Kidney (tissue), 14 donors: ENCODE data around the gene NSUN7. TPM values are rescaled to one million over a fixed set of nuclear protein-coding genes. Genes with fewer than 3 reads are reported as not detected.

Experiments
- DNase-seq, 5 donors: peaks; one replicate each; pipeline ENCODE4 v3.0.0-alpha.2; 2013 to 2020
- FAIRE-seq: peaks from 2 replicates; lab custom pipeline; 2012; peaks lifted over from hg19 to GRCh38; lab: Jason Lieb, UNC
- H3K27ac ChIP-seq, 2 donors: one replicate each; pipeline ENCODE4 v1.7.0; 2013; ENCODE audit warnings: low read depth in 2 of 2, low read length in 2 of 2, inconsistent platforms in 1 of 2
- H3K27me3 ChIP-seq: one replicate; pipeline ENCODE4 v1.7.1; 2013; ENCODE audit warnings: low read length, inconsistent platforms; ENCODE audit not compliant: control insufficient read depth, insufficient read depth
- H3K36me3 ChIP-seq, 3 donors: one replicate each; pipeline versions ENCODE4 v1.7.0 to v1.7.1; 2013; ENCODE audit warnings: low read length in 3 of 3, control low read depth in 1 of 3, inconsistent platforms in 1 of 3; ENCODE audit not compliant: insufficient read depth in 3 of 3, control insufficient read depth in 2 of 3
- H3K4me1 ChIP-seq, 3 donors: one replicate each; pipeline versions ENCODE4 v1.7.0 to v1.7.1; 2013; ENCODE audit warnings: low read length in 3 of 3, inconsistent platforms in 1 of 3, low read depth in 1 of 3; ENCODE audit not compliant: control insufficient read depth in 2 of 3, insufficient read depth in 2 of 3
- H3K4me3 ChIP-seq, 3 donors: one replicate each; pipeline versions ENCODE4 v1.7.0 to v1.8.1; 2013; ENCODE audit warnings: low read length in 3 of 3, control low read depth in 1 of 3, inconsistent platforms in 1 of 3
- H3K9ac ChIP-seq, 3 donors: one replicate each; pipeline versions ENCODE4 v1.7.0 to v1.7.1; 2013; ENCODE audit warnings: low read length in 3 of 3, control low read depth in 1 of 3, inconsistent platforms in 1 of 3
- H3K9me3 ChIP-seq, 3 donors: one replicate each; pipeline versions ENCODE4 v1.7.0 to v1.7.1; 2013; ENCODE audit warnings: low read length in 3 of 3, control low read depth in 1 of 3, inconsistent platforms in 1 of 3; ENCODE audit not compliant: control insufficient read depth in 2 of 3, insufficient read depth in 1 of 3
- intact Hi-C: fragments of 100-400 bp; cut with DNase I; formaldehyde crosslinking; loops from one replicate; pipeline ENCODE4 v1.11.1; 2022
- polyA plus RNA-seq: library from polyadenylated mRNA; stranded (reverse); fragments of 350-450 nt; fragmentation: Illumina TruSeq; extraction: RNeasy Lipid Tissue Mini Kit (QIAGEN cat#74804); gene quantifications from one replicate; pipeline ENCODE4 v1.2.3, GENCODE V29; 2014; ENCODE audit warnings: low read depth, low replicate concordance; ENCODE audit not compliant: insufficient read depth
- total RNA-seq: library from RNA; stranded (reverse); fragmentation: NEBNext Ultra II Directional; extraction: Animal tissue kit (Norgen Biotek cat#: 25700); gene quantifications from one replicate; pipeline ENCODE4 v1.2.1, GENCODE V29; 2021
- TF ChIP-seq, protein P1 (sequence below): IDR thresholded peaks from 3 replicates; pipeline ENCODE4 v1.5.1; 2012; ENCODE audit warnings: mild to moderate bottlenecking, moderate library complexity, borderline replicate concordance; ENCODE audit not compliant: insufficient read depth; ENCODE audit errors: extremely low read depth
- donor health status: control.
- donor health status: control.
- donor health status: control.
- donor health status: control.
- donor health status: control.
- donor health status: DM: yes; HTN: yes; CAD: no.
- donor health status: Normal renal cell carcinoma (clear cell type).

Gene NSUN7
- total and polyA plus RNA-seq, 2 donors from 2014 or later, result 4.1 to 7.6 TPM

DNA sequence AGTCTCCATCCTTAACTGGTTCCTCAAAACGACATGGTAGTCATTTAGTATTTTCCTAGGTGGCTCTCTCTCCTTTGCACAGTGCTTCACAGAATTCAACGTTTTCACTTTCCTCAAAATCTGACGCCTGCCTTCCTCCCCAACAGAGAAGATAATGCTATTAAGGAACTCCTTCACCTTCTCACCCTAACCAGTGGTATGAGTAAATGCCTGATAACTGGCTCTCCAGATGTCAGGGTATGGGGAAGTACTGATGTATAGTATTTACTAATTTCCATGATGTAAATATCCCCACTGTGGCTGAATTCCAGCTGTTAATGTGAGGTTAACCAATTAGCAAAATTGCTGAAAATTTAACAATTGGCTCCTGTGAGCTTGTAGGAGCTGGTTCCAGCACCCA, 28.8 kb upstream of the NSUN7 start:
- no peak overlapping the region for H3K4me3 ChIP-seq
- FAIRE-seq (no peak), DNase-seq (no peak)
- H3K4me1 ChIP-seq, result peaks cover 0 to 7% (median 3%) of the 10 kb centered on the region in 3 donors
- TF ChIP-seq, protein P1, sequence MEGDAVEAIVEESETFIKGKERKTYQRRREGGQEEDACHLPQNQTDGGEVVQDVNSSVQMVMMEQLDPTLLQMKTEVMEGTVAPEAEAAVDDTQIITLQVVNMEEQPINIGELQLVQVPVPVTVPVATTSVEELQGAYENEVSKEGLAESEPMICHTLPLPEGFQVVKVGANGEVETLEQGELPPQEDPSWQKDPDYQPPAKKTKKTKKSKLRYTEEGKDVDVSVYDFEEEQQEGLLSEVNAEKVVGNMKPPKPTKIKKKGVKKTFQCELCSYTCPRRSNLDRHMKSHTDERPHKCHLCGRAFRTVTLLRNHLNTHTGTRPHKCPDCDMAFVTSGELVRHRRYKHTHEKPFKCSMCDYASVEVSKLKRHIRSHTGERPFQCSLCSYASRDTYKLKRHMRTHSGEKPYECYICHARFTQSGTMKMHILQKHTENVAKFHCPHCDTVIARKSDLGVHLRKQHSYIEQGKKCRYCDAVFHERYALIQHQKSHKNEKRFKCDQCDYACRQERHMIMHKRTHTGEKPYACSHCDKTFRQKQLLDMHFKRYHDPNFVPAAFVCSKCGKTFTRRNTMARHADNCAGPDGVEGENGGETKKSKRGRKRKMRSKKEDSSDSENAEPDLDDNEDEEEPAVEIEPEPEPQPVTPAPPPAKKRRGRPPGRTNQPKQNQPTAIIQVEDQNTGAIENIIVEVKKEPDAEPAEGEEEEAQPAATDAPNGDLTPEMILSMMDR, result no peak
- H3K27ac ChIP-seq, result no peak overlapping the region
- H3K9ac ChIP-seq, result no peak overlapping the region
- intact Hi-C loops, result no loop called here
- H3K36me3 ChIP-seq, result no peaks in the 10 kb centered on the region
- no peaks in the 10 kb centered on the region for H3K27me3 ChIP-seq
- no peaks in the 10 kb centered on the region for H3K9me3 ChIP-seq

DNA sequence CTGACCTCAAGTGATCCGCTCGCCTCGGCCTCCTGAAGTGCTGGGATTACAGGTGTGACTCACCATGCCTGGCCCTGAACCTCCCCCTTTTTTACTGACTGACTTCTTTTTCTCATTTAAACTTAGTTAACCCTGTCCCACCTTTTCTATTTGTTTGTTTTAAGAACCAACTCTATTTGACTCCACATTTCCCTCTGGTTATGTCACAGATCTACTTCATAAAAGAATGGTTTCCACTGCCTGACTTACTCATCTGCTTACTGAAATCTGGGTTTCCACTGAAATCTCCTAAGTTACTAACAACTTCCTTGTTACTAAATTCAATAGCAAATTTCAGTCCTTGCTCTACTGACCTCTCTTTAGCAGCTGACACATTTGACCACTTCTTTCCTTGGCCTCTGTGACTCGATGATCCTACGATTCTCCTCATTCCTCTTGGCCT, 28.0 kb upstream of the NSUN7 start:
- Histone ChIP-seq H3K4me1 (peaks cover 0 to 7% (median 3%) of the 10 kb centered on the region in 3 donors), H3K9ac (no peak overlapping the region), H3K27ac (no peak overlapping the region), H3K4me3 (no peak overlapping the region), H3K9me3 (no peaks in the 10 kb centered on the region), H3K27me3 (no peaks in the 10 kb centered on the region), H3K36me3 (no peaks in the 10 kb centered on the region)
- intact Hi-C loops, result no loop called here
- TF ChIP-seq, protein P1, result no peak
- FAIRE-seq (no peak), DNase-seq (no peak)

DNA sequence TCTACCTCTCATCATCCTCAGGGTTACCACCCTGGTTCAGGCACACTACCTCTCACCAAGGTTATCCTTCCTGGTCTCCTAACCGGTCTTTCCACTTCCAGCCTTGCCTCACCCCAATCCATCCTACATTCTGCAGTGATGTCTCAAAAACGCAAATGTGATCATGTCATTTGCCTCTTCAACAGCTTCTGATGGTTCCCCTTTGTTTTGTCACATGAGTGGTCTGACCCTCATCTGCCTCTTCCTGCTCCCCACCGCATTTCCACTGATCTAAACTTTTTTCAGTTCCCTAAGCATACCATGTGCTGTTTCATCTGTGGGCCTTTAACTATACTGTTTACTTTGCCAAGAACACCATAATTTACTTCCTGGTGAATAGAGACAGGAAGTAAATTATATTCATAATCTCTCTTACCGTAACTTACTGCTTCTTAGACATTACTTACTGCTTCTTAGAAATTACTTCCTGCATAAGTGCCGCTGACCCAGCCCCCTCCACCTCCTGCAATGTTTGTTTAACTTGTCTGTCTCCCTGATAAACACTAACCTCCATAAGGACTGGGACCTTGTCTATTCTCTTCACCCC, 27.1 kb upstream of the NSUN7 start:
- no peak for FAIRE-seq
- peak in 2 of 5 donors; percentile 20 to 42 for DNase-seq
- Histone ChIP-seq H3K4me3 (no peak overlapping the region), H3K36me3 (no peaks in the 10 kb centered on the region), H3K9me3 (no peaks in the 10 kb centered on the region), H3K27me3 (no peaks in the 10 kb centered on the region), H3K27ac (no peak overlapping the region), H3K9ac (no peak overlapping the region), H3K4me1 (peaks cover 0 to 7% (median 3%) of the 10 kb centered on the region in 3 donors)
- intact Hi-C loops, result no loop called here
- TF ChIP-seq, protein P1, result no peak
